HG02642 (cell line): ENCODE measurements around the gene GGTA1.
A peak's percentile ranks its signal among the peaks of the same experiment; 100 is the strongest.
"Not testable (repeated sequence)": the region's sequence is repeated elsewhere in the genome, so short reads cannot be mapped to it uniquely, and the experiment has no call there.

Experiments
- ATAC-seq: cut with Tn5 transposase; IDR thresholded peaks from one replicate; pipeline ENCODE4 v1.9.1; 2021; ENCODE audit warnings: mild to moderate bottlenecking; ENCODE audit not compliant: unreplicated experiment, poor library complexity

GGTA1 gene

DNA sequence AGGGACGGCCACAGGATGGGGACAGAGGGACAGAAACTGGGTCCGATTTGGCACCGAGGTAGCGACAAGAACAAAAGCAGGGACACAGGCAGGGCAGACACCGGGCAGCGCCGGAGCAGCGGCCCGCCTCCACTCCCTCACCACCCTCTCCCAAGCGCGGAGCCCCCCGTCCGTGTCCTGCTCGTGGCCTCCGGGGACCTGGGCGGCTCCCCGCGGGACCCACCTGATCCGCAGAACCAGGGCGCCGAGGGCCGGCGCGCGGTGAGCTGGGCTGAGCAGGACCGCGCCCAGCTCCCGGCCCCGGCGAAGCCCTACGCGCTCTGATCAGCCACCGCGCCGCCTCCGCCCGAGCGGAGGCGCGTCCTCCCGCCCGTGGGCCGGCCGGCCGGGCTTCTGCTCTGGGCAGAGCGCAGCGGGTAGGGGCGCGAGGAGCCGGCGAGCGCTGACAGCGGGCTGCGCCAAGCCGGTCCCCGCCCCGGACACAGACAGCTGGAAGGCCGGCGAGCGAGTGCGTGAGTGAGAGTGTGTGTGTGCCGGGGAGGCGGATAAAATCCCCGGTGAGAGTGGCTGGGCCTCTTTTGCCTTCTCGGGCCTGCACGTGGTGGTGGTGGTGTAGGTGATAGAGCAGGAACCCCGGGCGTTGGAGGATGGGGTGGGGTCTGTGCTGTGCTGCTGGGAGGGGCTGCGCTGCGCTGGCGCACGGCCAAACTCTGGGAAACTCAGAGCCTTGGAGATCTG is at the start of gene GGTA1:
Gene GGTA1, minus strand, starts transcription at position 418 of the 738 bp plus-strand sequence. CDS start 31,922 bp downstream, outside the sequence.
- no peak for ATAC-seq

DNA sequence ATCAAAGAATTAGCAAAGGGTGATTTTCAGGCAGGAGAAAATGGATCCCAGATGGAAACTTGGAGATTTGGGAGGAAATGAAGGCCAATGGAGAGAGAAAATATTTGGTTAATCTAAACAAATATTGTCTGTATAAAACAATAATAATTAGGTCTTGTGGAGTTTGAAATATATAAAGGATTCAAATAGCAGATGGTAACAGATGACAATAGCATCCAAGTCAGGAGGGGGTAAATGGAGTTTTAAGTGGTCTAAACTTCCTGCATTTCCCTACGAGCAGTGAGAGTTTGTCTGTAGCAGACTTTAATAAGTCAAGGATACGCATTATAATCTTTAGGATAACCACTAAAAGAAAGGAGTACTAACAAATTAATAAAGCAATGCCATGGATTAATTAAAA is 49.0 kb upstream of the GGTA1 start:
- ATAC-seq, result no peak

DNA sequence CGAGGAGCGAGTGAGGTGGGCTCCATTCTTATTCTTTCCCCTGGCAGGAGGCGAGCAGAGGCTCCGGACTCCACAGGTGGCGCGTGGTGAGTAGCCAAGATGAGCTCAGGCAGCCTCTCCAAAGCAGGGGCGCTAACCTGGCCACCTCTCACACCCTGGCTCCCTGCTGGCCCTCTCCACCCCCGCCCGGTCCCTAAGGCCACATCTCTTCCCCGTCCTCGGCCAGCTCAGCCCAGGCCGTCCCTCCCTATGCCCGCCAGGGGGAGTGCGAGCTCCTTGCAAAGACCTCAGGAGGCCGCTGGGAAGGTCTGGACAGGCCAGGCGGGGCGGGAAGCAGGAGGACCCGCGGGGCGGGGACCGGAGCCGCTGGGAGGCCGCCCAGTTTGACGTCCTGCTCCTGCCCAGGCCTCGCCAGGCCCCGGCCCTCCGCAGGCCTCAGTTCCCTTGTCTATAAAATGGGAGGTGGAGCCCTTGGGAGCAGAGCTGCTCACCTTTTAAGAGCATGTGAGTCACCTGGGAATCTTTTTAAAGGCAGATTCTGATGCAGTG is 46.3 kb upstream of the GGTA1 start:
- ATAC-seq, result peak; percentile 82

DNA sequence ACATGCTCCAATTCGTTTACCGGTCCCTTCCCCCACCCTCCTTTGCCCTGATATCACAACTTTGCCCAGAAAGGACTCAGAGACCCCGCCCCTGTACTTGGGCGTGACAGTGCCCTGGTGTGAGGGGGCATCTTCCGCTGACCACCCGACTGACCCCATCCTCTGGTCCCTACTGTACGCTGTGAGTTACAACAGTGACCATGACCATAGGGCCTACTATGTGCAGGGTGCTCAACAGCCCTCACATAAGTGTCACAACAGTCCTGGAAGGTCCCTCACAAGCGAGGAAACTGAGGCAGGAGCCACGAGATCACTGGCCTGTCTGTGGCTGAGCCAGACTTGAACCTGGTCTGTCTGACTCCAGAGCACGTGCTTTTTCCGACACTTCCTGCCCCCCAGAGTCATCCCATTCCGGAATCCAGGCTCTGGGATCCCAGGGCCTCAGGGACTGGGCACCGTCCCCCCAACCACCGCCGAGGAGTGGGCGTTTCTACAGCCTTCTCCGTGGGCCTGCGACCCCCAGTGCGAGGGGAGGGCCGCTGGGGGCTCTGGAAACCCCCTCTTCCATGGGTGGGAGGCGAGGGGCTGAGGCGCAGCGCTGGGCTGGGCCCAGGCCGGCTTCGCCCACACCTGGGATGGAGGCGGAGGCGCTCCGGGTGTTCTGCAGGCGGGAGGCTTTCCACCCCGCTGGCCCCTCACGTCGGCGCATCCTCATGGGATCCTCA is 45.7 kb upstream of the GGTA1 start:
- no peak for ATAC-seq

DNA sequence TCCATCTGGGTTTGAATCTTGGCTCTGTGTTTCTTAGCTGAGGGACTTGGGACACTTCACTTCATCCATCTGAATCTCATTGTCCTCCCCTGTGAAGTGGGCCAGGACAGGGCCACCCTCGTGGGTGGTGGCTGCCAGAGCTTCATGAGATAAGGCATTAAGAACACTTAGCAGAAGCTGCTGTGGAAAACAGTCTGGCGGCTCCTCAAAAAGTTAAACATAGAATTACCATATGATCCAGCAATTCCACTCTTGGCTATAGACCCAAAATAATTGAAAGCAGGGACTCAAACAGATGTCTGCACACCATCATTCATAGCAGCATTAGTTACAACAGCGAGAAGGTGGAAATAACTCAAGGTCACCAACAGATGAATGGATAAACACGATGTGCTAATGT is 42.4 kb upstream of the GGTA1 start:
- no peak for ATAC-seq

DNA sequence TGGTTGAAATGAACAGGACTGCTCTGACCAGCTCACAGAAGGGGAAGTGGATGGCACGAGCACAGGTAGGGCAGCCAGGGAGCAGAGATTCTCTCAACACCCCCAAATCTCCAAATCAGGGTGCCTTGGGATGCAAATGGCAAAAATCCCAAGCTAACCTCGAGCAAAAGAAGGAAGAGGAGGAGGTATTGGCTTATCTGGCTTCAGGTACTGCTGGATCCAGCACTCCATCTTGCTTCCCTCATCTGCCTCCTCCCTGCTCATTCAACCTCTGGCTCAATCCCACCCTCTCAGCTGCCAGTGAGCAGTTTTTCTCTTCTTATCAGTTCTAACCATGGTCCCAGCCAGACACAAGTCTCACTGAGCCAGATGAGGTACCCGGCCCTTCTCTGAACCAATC is 41.6 kb upstream of the GGTA1 start:
- no peak for ATAC-seq

DNA sequence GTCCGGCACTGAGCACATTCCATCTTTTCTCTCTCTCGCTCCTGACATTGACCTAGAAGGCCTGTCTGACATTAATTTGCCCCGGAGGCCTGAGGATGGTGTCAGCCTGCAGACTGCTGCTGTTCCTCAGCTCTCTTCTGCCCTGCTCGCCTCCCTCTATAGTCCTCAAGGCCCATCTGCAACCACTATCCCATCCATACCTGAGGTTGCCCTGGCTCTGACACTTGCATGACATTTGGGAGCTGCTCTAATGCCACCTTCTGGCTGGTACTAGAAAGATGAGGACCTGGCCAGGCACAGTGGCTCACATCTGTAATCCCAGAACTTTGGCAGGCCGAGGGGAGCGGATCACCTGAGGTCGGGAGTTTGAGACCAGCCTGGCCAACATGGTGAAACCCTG is 38.6 kb upstream of the GGTA1 start:
- ATAC-seq, result no peak

DNA sequence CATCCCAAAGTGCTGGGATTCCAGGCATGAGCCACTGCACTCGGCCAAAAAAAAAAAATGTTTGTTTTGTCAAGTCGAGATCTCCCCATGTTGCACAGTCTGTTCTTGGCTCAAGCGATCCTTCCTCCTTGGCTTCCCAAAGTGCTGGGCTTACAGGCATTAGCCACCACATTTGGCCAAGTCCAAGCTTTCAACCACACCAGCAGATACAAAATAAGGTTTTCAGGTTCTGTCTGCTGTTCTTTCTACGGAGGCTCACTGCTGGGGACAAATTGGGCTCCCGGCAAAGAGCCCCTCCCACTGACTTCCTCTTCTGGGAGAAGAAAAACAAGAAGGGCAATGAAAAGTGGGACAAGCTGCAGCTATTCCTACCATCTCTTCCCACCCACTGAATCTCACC is 37.6 kb upstream of the GGTA1 start:
- ATAC-seq, result no peak

DNA sequence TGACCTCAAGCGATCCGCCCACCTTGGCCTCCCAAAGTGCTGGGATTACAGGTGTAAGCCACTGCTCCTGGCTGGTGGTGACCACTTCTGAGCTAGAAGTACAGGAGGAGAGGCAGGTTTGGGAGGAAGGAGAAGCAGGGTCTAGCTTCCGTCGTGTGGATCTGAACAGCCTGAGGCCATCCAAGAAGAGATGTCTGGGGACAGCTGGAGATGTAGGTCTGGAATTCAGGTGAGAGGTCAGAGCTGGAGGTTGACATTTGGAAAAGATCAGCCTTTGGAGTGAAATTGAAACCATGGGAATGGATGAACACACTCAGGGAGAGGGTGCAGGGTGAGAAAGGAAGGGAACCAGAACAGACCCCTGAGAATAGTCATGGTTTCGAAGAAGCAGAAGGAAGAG is 33.2 kb upstream of the GGTA1 start:
- ATAC-seq, result no peak

DNA sequence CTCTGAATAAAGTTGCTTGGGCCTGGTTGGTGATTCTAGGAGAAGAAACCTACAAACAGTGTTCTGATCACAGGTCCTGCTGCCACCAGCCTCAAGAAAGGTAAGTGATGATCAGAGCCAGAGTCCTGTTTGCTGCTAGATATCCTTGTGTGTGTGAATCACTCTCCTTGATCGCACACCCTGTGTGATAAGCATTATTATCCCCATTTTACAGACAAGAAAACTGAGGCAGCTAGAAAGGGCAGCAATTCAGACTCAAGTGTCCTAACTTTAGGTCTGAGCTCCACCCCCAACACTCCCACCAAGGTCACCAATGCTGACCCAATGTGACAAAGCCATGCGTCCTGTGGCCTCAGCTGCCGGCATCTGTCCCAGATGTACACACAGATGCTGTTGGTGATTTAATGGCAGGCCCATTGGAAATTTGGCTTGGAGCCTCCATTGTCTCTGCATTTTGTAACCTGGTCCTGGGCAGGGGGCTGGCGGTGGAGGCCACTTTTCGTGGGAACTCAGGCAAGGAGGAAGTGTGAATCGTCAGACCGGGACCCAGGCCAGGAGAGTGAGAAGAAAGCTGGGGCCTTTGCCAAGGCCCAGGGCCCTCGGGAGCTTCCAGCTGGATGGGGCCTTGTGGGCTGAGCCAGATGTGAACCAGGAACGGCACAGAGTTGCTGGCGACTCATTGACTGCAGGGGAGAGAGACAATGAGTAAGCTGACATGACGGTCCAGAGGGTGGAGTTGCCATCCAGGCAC is 29.8 kb upstream of the GGTA1 start:
- no peak for ATAC-seq

DNA sequence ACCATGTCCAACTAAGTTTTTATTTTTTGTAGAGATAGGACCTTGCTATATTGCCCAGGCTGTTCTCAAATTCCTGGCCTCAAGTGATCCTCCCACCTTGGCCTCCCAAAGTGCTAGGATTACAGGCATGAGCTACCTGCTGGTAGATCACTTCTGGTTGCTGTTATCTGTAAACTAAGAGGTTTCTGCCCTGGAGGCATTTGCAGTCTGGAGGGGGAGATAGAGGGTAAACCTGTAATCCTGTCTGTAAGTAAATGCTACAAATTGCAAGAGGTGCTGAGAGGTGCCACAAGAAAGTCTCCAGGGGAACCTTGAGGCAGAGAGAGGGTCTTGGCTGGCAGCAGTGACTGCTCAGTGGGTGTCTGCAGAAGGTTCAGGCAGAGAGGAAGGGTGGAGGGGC is 29.0 kb upstream of the GGTA1 start:
- ATAC-seq, result no peak

DNA sequence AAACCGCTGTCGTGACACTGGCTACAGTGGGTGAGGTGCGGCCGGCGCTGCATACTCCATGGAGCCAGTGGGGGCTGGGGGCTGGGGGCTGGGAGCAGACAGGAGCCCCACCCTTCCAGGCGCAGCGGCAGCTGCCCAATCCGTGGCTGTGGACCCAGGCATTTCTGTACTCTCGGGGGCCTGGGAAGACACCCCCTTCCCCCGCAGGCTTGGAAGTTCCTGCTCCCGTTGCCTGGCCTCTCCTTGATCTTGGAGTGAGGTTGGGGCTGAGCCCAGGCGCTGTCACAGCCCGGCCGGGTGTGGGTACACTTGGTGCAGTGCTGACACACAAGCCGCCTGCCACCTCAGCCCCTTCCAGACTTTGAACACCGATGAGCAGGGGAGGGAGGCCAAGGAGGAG is 27.7 kb upstream of the GGTA1 start:
- no peak for ATAC-seq

DNA sequence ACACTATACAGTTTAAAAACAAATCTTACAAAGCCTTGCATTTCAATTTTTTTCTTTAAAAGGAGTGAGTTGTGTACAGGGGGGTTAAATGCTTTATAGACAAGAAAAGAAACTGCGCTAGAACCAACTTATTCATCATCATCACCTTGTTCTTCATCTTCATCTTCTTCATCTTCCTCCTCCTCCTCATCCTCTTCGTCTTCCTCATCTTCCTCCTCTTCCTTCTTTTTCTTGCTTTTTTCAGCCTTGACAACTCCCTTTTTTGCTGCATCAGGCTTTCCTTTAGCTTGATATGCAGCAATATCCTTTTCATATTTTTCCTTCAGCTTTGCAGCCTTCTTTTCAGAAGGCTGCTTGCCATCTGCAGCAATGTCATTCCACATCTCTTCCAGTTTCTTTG is 20.0 kb upstream of the GGTA1 start:
- ATAC-seq, result not testable (repeated sequence)

DNA sequence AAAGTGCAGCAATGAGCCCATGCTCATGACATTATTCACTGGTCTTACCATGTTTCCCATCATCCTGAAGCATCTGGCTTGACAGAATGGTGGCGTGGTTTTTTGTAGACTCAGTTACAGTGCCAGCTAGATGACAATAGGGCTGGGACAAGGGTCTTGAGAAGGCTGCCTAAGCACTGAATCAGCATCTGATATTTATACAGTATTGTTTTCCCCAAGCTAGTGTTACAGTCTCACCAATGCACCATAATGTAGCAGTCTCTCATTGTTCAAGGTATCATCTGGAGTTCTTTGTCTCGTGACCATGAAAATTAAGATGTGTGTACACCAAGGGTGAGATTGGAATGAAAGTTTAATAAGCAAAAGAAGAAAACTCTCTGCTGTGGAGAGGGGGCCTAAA is 19.0 kb upstream of the GGTA1 start:
- ATAC-seq, result no peak

DNA sequence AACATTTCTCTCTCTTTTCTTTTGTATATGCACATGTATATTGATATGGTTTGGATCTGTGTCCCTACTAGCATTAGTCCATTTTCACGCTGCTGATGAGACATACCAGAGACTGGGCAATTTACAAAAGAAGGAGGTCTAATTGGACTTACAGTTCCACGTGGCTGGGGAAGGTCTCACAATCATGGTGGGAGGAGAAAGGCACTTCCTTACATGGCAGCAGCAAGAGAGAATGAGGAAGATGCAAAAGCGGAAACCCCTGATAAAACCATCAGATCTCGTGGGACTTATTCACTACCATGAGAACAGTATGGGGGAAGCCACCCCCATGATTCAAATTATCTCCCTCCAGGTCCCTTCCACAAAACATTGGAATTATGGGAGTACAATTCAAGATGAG is 13.5 kb upstream of the GGTA1 start:
- ATAC-seq, result not testable (repeated sequence)

DNA sequence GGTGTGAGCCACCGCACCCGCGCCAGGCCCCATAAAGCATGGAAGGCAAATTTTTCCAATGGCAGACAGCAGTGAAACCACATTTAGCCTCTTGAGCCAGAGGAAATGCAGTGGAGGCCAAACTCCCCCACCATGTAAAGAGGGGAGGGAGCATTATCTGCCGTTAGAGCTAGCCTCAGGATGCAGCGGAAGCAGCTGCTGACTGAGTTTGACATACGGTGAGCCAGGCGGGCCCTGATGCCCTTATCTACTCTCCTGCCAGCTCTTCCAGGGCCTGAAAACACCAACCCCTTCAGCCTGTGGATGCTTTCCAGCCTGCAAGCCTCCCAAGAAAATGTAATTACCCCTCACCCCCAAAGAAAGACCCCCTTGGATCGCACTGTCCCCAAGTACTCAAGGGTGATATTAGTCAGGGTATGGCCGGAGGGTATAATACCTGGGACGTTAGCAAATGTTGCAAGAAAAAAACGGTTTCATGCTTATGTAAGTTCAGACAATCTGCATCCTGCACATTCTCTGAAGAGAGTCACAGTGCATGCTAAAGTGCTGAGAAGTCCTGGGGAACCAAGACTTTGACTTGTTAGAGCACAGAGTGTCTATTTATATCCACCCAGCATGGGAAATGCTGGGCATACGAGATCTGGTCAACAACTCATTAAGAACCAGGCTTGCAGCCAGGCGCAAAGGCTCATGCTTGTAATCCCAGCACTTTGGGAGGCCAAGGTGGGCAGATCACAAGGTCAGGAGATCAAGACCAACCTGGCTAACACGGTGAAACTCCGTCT is 11.3 kb upstream of the GGTA1 start:
- no peak for ATAC-seq

DNA sequence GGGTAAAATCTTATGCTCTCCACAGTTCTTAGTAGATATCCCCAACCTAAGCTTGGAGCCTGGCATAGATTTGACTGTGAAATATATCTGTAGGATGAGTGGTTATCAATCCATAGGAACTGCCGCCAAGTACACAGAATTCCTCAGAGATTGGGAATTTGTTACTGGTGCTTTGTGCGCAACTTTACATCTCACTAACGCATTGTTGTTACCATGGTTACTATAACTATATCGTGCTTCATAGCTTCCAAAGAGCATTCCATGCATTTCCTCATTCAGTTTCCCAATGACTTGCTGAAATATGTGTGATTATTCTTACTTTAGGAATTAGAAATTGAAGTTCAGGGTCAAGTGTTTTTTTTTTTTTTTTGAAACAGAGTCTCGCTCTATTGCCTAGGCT is 9.5 kb upstream of the GGTA1 start:
- ATAC-seq, result no peak

DNA sequence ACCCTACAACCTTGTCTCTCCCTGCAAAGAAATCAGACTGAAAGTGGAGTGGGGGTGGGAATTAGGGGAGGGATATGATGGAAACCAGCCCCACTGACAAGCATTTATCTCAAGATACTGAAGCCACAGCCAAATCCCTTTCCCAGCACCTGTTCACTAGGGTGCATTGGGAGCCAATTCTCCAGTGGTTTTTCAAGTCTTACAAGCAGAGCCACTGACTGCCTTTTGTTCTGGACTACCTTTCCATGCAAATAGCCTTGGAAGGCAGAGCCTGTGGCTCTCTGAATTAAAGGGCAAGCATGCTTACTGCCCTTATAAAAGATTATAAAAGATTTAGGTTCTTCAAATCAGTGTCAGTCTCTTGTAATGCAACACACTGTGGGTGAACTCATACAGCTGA is 8.8 kb upstream of the GGTA1 start:
- no peak for ATAC-seq

DNA sequence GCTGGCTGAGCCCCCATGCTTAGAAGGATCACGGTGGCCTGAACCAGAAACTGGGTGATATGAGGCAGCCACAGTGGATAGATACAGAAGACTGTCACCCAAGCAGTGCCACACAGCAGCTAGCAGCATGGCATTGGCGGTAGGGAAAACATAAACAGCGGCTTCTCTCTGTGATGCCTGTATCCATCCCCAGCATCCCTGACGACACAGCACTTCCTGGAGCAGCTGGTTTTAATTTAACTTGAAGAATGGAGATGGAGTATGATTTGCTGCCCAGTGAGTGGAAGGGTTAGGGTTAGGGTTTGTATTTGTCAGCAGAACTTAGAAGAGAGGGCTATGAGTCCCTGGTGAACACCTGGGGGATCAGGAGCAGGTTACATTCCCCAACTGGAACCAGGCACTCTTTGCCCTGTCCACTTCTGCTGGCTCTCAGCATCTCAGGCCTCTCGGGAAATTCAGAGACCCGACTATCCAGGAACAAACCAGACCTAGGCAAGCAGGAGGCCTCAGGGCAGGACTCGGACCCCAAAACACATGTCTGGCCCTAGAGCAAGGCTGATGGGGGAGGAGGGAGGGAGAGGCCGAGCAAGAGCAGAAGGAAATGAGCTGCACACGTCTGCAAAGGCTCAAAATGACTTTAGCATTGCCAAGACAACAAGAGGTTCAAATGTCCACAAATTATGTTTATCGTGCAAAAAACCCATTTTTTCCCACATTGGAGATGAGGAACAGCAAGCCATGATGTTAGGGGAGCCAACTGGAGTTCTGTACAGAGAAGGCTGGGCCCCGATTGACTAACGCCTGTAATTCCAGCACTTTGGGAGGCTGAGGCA is 6.5 kb upstream of the GGTA1 start:
- ATAC-seq, result no peak
